IMR-90 (cell line): ENCODE data around the gene MAP2K2. TPM values are rescaled to one million over a fixed set of nuclear protein-coding genes. Genes with fewer than 3 reads are reported as not detected.

Experiments
- ATAC-seq: fragments of 200-7000 bp; cut with Tn5 transposase; 2 replicates; pipeline ENCODE4 v1.9.1; 2020; ENCODE audit warnings: low read depth, mild to moderate bottlenecking, moderate library complexity
- BruUV-seq: library from RNA; stranded (reverse); fragments of 400-500 nt; replicated peaks from 2 replicates; lab custom pipeline; 2021; lab: Mats Ljungman, UMichigan
- CTCF ChIA-PET: fragments of 300-600 bp; formaldehyde crosslinking; extraction: SDS; loops from one replicate; lab custom pipeline; 2021; ENCODE audit warnings: antibody characterized with exemption; lab: Yijun Ruan, JAX
- POLR2A ChIA-PET: fragments of 300-600 bp; sonication (Branson Sonifier 250); formaldehyde crosslinking; loops from one replicate; lab custom pipeline; 2022; ENCODE audit warnings: antibody characterized with exemption; ENCODE audit not compliant: unreplicated experiment; lab: Charles Lee
- DNase-seq: peaks from one replicate; pipeline ENCODE4 v3.0.0; 2013
- H2AFZ ChIP-seq: replicated peaks from 2 replicates; pipeline ENCODE3; 2013; ENCODE audit warnings: low read length, mild to moderate bottlenecking; ENCODE audit not compliant: poor library complexity
- H2AK5ac ChIP-seq: 2 replicates; pipeline ENCODE4 v1.6.1; 2013; ENCODE audit warnings: low read depth, low read length, inconsistent platforms
- H2AK9ac ChIP-seq: replicated peaks from 2 replicates; pipeline ENCODE3; 2013; ENCODE audit warnings: mild to moderate bottlenecking, low read depth, low read length, moderate library complexity; ENCODE audit not compliant: poor library complexity
- H2BK120ac ChIP-seq: 2 replicates; pipeline ENCODE4 v1.6.1; 2013; ENCODE audit warnings: low read depth, low read length, inconsistent platforms
- H2BK15ac ChIP-seq: 3 replicates; pipeline ENCODE4 v1.6.1; 2013; ENCODE audit warnings: low read depth, low read length, inconsistent platforms
- H2BK20ac ChIP-seq: 2 replicates; pipeline ENCODE4 v1.6.1; 2013; ENCODE audit warnings: low read depth, mild to moderate bottlenecking, inconsistent platforms, low read length, moderate library complexity
- H2BK5ac ChIP-seq: 2 replicates; pipeline ENCODE4 v1.6.1; 2013; ENCODE audit warnings: mild to moderate bottlenecking, low read depth, low read length, inconsistent platforms; ENCODE audit not compliant: poor library complexity, severe bottlenecking
- H3K14ac ChIP-seq: replicated peaks from 2 replicates; pipeline ENCODE4 v1.6.1; 2013; ENCODE audit warnings: low read depth, low read length, inconsistent platforms
- H3K18ac ChIP-seq: 2 replicates; pipeline ENCODE4 v1.6.1; 2013; ENCODE audit warnings: low read depth, low read length, control low read depth
- H3K23ac ChIP-seq: 2 replicates; pipeline ENCODE4 v1.6.1; 2013; ENCODE audit warnings: low read depth, low read length, inconsistent platforms
- H3K27ac ChIP-seq: 2 replicates; pipeline ENCODE4 v1.5.1; 2013; ENCODE audit warnings: mild to moderate bottlenecking, control low read depth, low read length; ENCODE audit not compliant: insufficient read depth
- H3K27me3 ChIP-seq: 2 replicates; pipeline ENCODE4 v1.6.1; 2013; ENCODE audit warnings: low read length; ENCODE audit not compliant: control insufficient read depth, insufficient read depth
- H3K36me3 ChIP-seq: 2 replicates; pipeline ENCODE4 v1.6.1; 2013; ENCODE audit warnings: low read length, mixed read lengths; ENCODE audit not compliant: control insufficient read depth, insufficient read depth
- H3K4ac ChIP-seq: 2 replicates; pipeline ENCODE4 v1.6.1; 2013; ENCODE audit warnings: low read depth, low read length, inconsistent platforms
- H3K4me1 ChIP-seq: 2 replicates; pipeline ENCODE4 v1.6.1; 2013; ENCODE audit warnings: low read length, mixed read lengths; ENCODE audit not compliant: control insufficient read depth, insufficient read depth
- H3K4me2 ChIP-seq: 2 replicates; pipeline ENCODE4 v1.6.1; 2013; ENCODE audit warnings: low read depth, mild to moderate bottlenecking, control low read depth, low read length, moderate library complexity
- H3K4me3 ChIP-seq: 2 replicates; pipeline ENCODE4 v1.5.1; 2013; ENCODE audit warnings: low read depth, mild to moderate bottlenecking, control low read depth, low read length, moderate library complexity; ENCODE audit not compliant: insufficient read depth
- H3K56ac ChIP-seq: 2 replicates; pipeline ENCODE4 v1.6.1; 2013; ENCODE audit warnings: low read length, inconsistent platforms; ENCODE audit not compliant: insufficient read depth; ENCODE audit errors: extremely low read depth
- H3K79me1 ChIP-seq, 2 experiments: 2 replicates each; pipeline ENCODE4 v1.6.1; 2013; ENCODE audit warnings: low read length in 2 of 2, inconsistent platforms in 1 of 2, low read depth in 1 of 2
- H3K9ac ChIP-seq: 2 replicates; pipeline ENCODE4 v1.6.1; 2013; ENCODE audit warnings: low read depth, low read length, control low read depth
- H3K9me1 ChIP-seq: 2 replicates; pipeline ENCODE4 v1.6.1; 2013; ENCODE audit warnings: low read length, inconsistent platforms; ENCODE audit not compliant: insufficient read depth
- H3K9me3 ChIP-seq: 2 replicates; pipeline ENCODE4 v1.6.1; 2013; ENCODE audit warnings: low read length; ENCODE audit not compliant: control insufficient read depth, insufficient read depth
- H4K20me1 ChIP-seq: 2 replicates; pipeline ENCODE4 v1.6.1; 2013; ENCODE audit warnings: low read length, inconsistent platforms; ENCODE audit not compliant: insufficient read depth
- H4K5ac ChIP-seq: 2 replicates; pipeline ENCODE4 v1.6.1; 2013; ENCODE audit warnings: mild to moderate bottlenecking, low read depth, low read length, control low read depth
- H4K8ac ChIP-seq, 2 experiments: 2 replicates each; pipeline ENCODE4 v1.6.1; 2013; ENCODE audit warnings: low read depth in 2 of 2, low read length in 2 of 2, control low read depth in 1 of 2, inconsistent platforms in 1 of 2
- H4K91ac ChIP-seq: 2 replicates; pipeline ENCODE4 v1.6.1; 2013; ENCODE audit warnings: low read depth, low read length, inconsistent platforms; ENCODE audit not compliant: insufficient read depth
- BHLHE40 ChIP-seq: fragments of 150-350 bp; IDR thresholded peaks from 2 replicates; pipeline ENCODE4 v1.6.1; 2016; ENCODE audit warnings: mild to moderate bottlenecking, low read depth, low read length
- CHD1 ChIP-seq: IDR thresholded peaks from 2 replicates; pipeline ENCODE4 v1.6.1; 2012; ENCODE audit warnings: low read depth, low read length, improper control_type of control experiment
- CTCF ChIP-seq: conservative IDR thresholded peaks from 2 replicates; pipeline ENCODE4 v1.5.1; 2012; ENCODE audit warnings: mild to moderate bottlenecking, low read depth, low read length, improper control_type of control experiment
- MAFK ChIP-seq: IDR thresholded peaks from 2 replicates; pipeline ENCODE4 v1.6.1; 2012; ENCODE audit warnings: low read depth, low read length, improper control_type of control experiment
- MAZ ChIP-seq: IDR thresholded peaks from 2 replicates; pipeline ENCODE4 v1.6.1; 2012; ENCODE audit warnings: low read depth, mild to moderate bottlenecking, low read length, improper control_type of control experiment, moderate library complexity, borderline replicate concordance
- MXI1 ChIP-seq: IDR thresholded peaks from 2 replicates; pipeline ENCODE4 v1.6.1; 2012; ENCODE audit warnings: low read depth, mild to moderate bottlenecking, low read length, moderate library complexity, borderline replicate concordance
- POLR2A ChIP-seq: IDR thresholded peaks from 2 replicates; pipeline ENCODE4 v1.6.1; 2012; ENCODE audit warnings: mild to moderate bottlenecking, low read depth, low read length
- RAD21 ChIP-seq: IDR thresholded peaks from 2 replicates; pipeline ENCODE4 v1.6.1; 2012; ENCODE audit warnings: low read length, improper control_type of control experiment
- RCOR1 ChIP-seq: IDR thresholded peaks from 2 replicates; pipeline ENCODE4 v1.6.1; 2012; ENCODE audit warnings: mild to moderate bottlenecking, low read length, improper control_type of control experiment; ENCODE audit not compliant: insufficient replicate concordance
- WGBS, 2 experiments: methylation state at CpG; one replicate each; pipeline versions ENCODE4 v1.1.5 to v1.1.7; 2013; ENCODE audit warnings: missing lambda C conversion rate in 2 of 2; ENCODE audit not compliant: insufficient read length in 1 of 2; ENCODE audit errors: extremely low coverage in 2 of 2; 5-methylcytosine and 5-hydroxymethylcytosine counted together
- dilution Hi-C: fragments of 300-500 bp; cut with HindIII; formaldehyde crosslinking; loops from one replicate; pipeline ENCODE4 v1.14.3; 2018; ENCODE audit warnings: low sequenced_read_pairs; ENCODE audit not compliant: unreplicated experiment
- in situ Hi-C: fragments of 300-500 bp; cut with MboI; formaldehyde crosslinking; loops from 3 replicates; pipeline ENCODE4 v1.14.3; 2019; ENCODE audit warnings: low sequenced_read_pairs, inconsistent platforms, mixed read lengths
- intact Hi-C: fragments of 100-400 bp; cut with micrococcal nuclease; formaldehyde crosslinking; loops from 2 replicates; pipeline ENCODE4 v1.10.0; 2022
- polyA plus RNA-seq, 3 experiments: library from polyadenylated mRNA; depleted of rRNA; stranded (reverse); fragments of >200 nt; gene quantifications; 2 replicates each; pipeline ENCODE4 v1.2.3, GENCODE V29; 2012; ENCODE audit warnings: low replicate concordance in 1 of 3
- total RNA-seq: library from RNA; depleted of rRNA; stranded (reverse); fragments of >200 nt; gene quantifications from 2 replicates; pipeline ENCODE4 v1.2.3, GENCODE V29; 2012

MAP2K2 gene
- total and polyA plus RNA-seq, 2 of the 4 experiments (the other 2 are of a cell fraction), result 115 to 151 TPM

- intact Hi-C loops, result no loop called here
- Histone ChIP-seq H3K18ac (no peak overlapping the region), H2AK9ac (no peak overlapping the region), H4K8ac (peak overlapping the region; percentile 70 to 94; a peak in 2 of 4 replicates), H3K27ac (no peak overlapping the region), H3K36me3 (no peaks in the 10 kb centered on the region), H2BK15ac (no peak overlapping the region), H2BK20ac (0 out of 2 replicates have a peak overlapping the region, but pooled peaks have one; percentile 5), H3K27me3 (no peaks in the 10 kb centered on the region), H3K9me1 (peaks cover 3% of the 10 kb centered on the region), H3K4me1 (peaks cover 6% of the 10 kb centered on the region), H3K4ac (0 out of 2 replicates have a peak overlapping the region, but pooled peaks have one; percentile 90), H3K4me2 (no peak overlapping the region), H3K4me3 (no peak overlapping the region), H3K79me1 (no peaks in the 10 kb centered on the region), H3K23ac (no peak overlapping the region; the same call in 1 of the 2 replicates), H2AFZ (peak overlapping the region; percentile 18), H3K9ac (no peak overlapping the region), H2BK120ac (no peak overlapping the region), H3K14ac (no peak overlapping the region), H3K56ac (no peak overlapping the region), H2AK5ac (peak overlapping the region; percentile 74; the same call in 1 of the 2 replicates), H4K20me1 (no peaks in the 10 kb centered on the region), H4K5ac (no peak overlapping the region), H4K91ac (no peak overlapping the region), H2BK5ac (no peak overlapping the region), H3K9me3 (no peaks in the 10 kb centered on the region)
- DNase-seq, result no peak
- in situ Hi-C loops, result no loop called here
- TF ChIP-seq POLR2A, result no peak
- TF ChIP-seq MAFK, result no peak
- TF ChIP-seq BHLHE40, result no peak
- TF ChIP-seq MXI1, result no peak
- no peak for TF ChIP-seq CHD1
- no peak for TF ChIP-seq MAZ
- TF ChIP-seq RCOR1, result no peak
- TF ChIP-seq RAD21, result no peak
- TF ChIP-seq CTCF, result no peak
- no peak for ATAC-seq
- ChIA-PET CTCF (no interaction called here), POLR2A (interaction anchor here (0.5 kb wide), 1 partner anchor 38 kb away, joined by 3 read pairs; no protein-coding TSS in a partner anchor)
- WGBS, 2 experiments, result 80% methylated on average over 1 of the region's 3 CpGs; no CpG with 5 or more reads in 1 of the 2 experiments
- BruUV-seq, result no TSS peak
- dilution Hi-C loops, result no loop called here
Observed at GRCh38 chr19:4077007-4077374, 46.9 kb downstream of the MAP2K2 start.
